WTC11 (cell line): ENCODE measurements around the gene SEZ6. TPM values are rescaled to one million over a fixed set of nuclear protein-coding genes. Genes with fewer than 3 reads are reported as not detected.
A peak's percentile ranks its signal among the peaks of the same experiment; 100 is the strongest.

ENCODE experiments used
- ATAC-seq: fragments of 200-7000 bp; cut with Tn5 transposase; 2 replicates; pipeline ENCODE4 v1.10.0; 2021; ENCODE audit warnings: mild to moderate bottlenecking, moderate library complexity
- CTCF ChIA-PET: fragments of 300-600 bp; sonication (Branson Sonifier 250); formaldehyde crosslinking; loops from one replicate; lab custom pipeline; 2021; ENCODE audit warnings: antibody characterized with exemption; lab: Charles Lee
- POLR2A ChIA-PET: fragments of 350-600 bp; sonication (Branson Sonifier 250); formaldehyde crosslinking; loops from one replicate; lab custom pipeline; 2021; ENCODE audit warnings: antibody characterized with exemption; lab: Charles Lee
- DNase-seq: peaks from one replicate; pipeline ENCODE4 v3.0.0; 2021; ENCODE audit warnings: low spot score
- H3K27ac Mint-ChIP-seq: 2 replicates; pipeline ENCODE4 v1.8.0; 2021; ENCODE audit warnings: mixed read lengths
- H3K27me3 Mint-ChIP-seq: 2 replicates; pipeline ENCODE4 v1.8.0; 2021; ENCODE audit warnings: low read depth, mild to moderate bottlenecking, moderate library complexity, mixed read lengths
- H3K36me3 Mint-ChIP-seq: 2 replicates; pipeline ENCODE4 v1.8.0; 2021; ENCODE audit warnings: mixed read lengths
- H3K4me1 Mint-ChIP-seq: 2 replicates; pipeline ENCODE4 v1.8.0; 2022; ENCODE audit warnings: mixed read lengths
- H3K4me3 Mint-ChIP-seq: 2 replicates; pipeline ENCODE4 v1.8.0; 2021; ENCODE audit warnings: mild to moderate bottlenecking, moderate library complexity, mixed read lengths
- H3K9me3 Mint-ChIP-seq: 2 replicates; pipeline ENCODE4 v1.8.0; 2021; ENCODE audit warnings: mixed read lengths
- ETV6 ChIP-seq: sonication (generic); formaldehyde crosslinking; IDR thresholded peaks from 2 replicates; pipeline ENCODE4 v1.8.1; 2022; ENCODE audit warnings: mild to moderate bottlenecking, missing genetic modification reagents
- GTF2I ChIP-seq: fragments of 250-450 bp; sonication (Bioruptor Pico); conservative IDR thresholded peaks from 2 replicates; pipeline ENCODE4 v1.4.0; 2021; ENCODE audit warnings: mild to moderate bottlenecking
- HMGA2 ChIP-seq: fragments of 250-450 bp; sonication (Bioruptor Pico); IDR thresholded peaks from 2 replicates; pipeline ENCODE4 v1.4.0; 2021; ENCODE audit warnings: mild to moderate bottlenecking, moderate library complexity
- JAZF1 ChIP-seq: fragments of 250-450 bp; sonication (Bioruptor Pico); IDR thresholded peaks from 2 replicates; pipeline ENCODE4 v1.9.0; 2021; ENCODE audit warnings: moderate library complexity, mild to moderate bottlenecking, inconsistent platforms
- JUN ChIP-seq: sonication (generic); formaldehyde crosslinking; IDR thresholded peaks from 2 replicates; pipeline ENCODE4 v1.8.0; 2023; ENCODE audit warnings: mild to moderate bottlenecking, missing genetic modification reagents
- KAT7 ChIP-seq: sonication (generic); formaldehyde crosslinking; IDR thresholded peaks from 2 replicates; pipeline ENCODE4 v1.8.1; 2023; ENCODE audit warnings: missing genetic modification reagents, mild to moderate bottlenecking, borderline replicate concordance
- NFE2L1 ChIP-seq: sonication (generic); formaldehyde crosslinking; IDR thresholded peaks from 2 replicates; pipeline ENCODE4 v1.8.1; 2023; ENCODE audit warnings: missing genetic modification reagents
- NR3C1 ChIP-seq: sonication (generic); formaldehyde crosslinking; conservative IDR thresholded peaks from 2 replicates; pipeline ENCODE4 v1.8.1; 2023; ENCODE audit warnings: low read depth, mild to moderate bottlenecking, missing genetic modification reagents
- OVOL2 ChIP-seq: fragments of 250-450 bp; sonication (Bioruptor Pico); IDR thresholded peaks from 2 replicates; pipeline ENCODE4 v1.9.0; 2021; ENCODE audit warnings: mild to moderate bottlenecking, borderline replicate concordance
- RORB ChIP-seq: fragments of 250-450 bp; sonication (Bioruptor Pico); IDR thresholded peaks from 2 replicates; pipeline ENCODE4 v1.9.0; 2021; ENCODE audit warnings: mild to moderate bottlenecking
- TCF7 ChIP-seq: sonication (generic); formaldehyde crosslinking; IDR thresholded peaks from 2 replicates; pipeline ENCODE4 v1.8.0; 2022; ENCODE audit warnings: mild to moderate bottlenecking, low read depth, missing genetic modification reagents, moderate library complexity
- TEAD1 ChIP-seq: sonication (generic); formaldehyde crosslinking; IDR thresholded peaks from 2 replicates; pipeline ENCODE4 v1.8.0; 2022; ENCODE audit warnings: mild to moderate bottlenecking, missing genetic modification reagents
- TP53 ChIP-seq: sonication (generic); formaldehyde crosslinking; IDR thresholded peaks from 2 replicates; pipeline ENCODE4 v1.8.1; 2023; ENCODE audit warnings: mild to moderate bottlenecking, missing genetic modification reagents
- ZNF263 ChIP-seq: sonication (generic); formaldehyde crosslinking; IDR thresholded peaks from 2 replicates; pipeline ENCODE4 v1.8.1; 2022; ENCODE audit warnings: low read depth, mild to moderate bottlenecking, moderate library complexity, missing genetic modification reagents
- ZNF317 ChIP-seq: sonication (generic); formaldehyde crosslinking; IDR thresholded peaks from 2 replicates; pipeline ENCODE4 v1.8.1; 2023; ENCODE audit warnings: low read depth, mild to moderate bottlenecking, moderate library complexity, missing genetic modification reagents, borderline replicate concordance
- ZNF671 ChIP-seq: fragments of 250-450 bp; sonication (Bioruptor Pico); IDR thresholded peaks from 2 replicates; pipeline ENCODE4 v1.8.0; 2021; ENCODE audit warnings: mild to moderate bottlenecking
- total RNA-seq: library from RNA; stranded (reverse); gene quantifications from 3 replicates; pipeline ENCODE4 v1.2.3, GENCODE V29; 2021
- TF ChIP-seq, protein P1 (sequence below): sonication (generic); formaldehyde crosslinking; IDR thresholded peaks from 2 replicates; pipeline ENCODE4 v1.8.1; 2022; ENCODE audit warnings: missing genetic modification reagents, borderline replicate concordance
- TF ChIP-seq, protein P2 (sequence below): sonication (generic); formaldehyde crosslinking; IDR thresholded peaks from 2 replicates; pipeline ENCODE4 v1.8.0; 2022; ENCODE audit warnings: mild to moderate bottlenecking, missing genetic modification reagents
- TF ChIP-seq, protein P3 (sequence below): sonication (generic); formaldehyde crosslinking; conservative IDR thresholded peaks from 2 replicates; pipeline ENCODE4 v1.8.1; 2023; ENCODE audit warnings: mild to moderate bottlenecking, low read depth, missing genetic modification reagents, moderate library complexity
- TF ChIP-seq, protein P4 (sequence below): fragments of 250-450 bp; sonication (Bioruptor Pico); IDR thresholded peaks from 2 replicates; pipeline ENCODE4 v1.9.0; 2021; ENCODE audit warnings: moderate library complexity, mild to moderate bottlenecking, inconsistent platforms, borderline replicate concordance
- TF ChIP-seq, protein P5 (sequence below): sonication (generic); formaldehyde crosslinking; IDR thresholded peaks from 2 replicates; pipeline ENCODE4 v1.8.1; 2023; ENCODE audit warnings: mild to moderate bottlenecking, missing genetic modification reagents
- TF ChIP-seq, protein P6 (sequence below): fragments of 250-450 bp; sonication (Bioruptor Pico); conservative IDR thresholded peaks from 2 replicates; pipeline ENCODE4 v1.9.0; 2021; ENCODE audit warnings: mild to moderate bottlenecking

The SEZ6 gene
- total RNA-seq, 1 experiment from 2014 or later: 3.0 TPM

DNA sequence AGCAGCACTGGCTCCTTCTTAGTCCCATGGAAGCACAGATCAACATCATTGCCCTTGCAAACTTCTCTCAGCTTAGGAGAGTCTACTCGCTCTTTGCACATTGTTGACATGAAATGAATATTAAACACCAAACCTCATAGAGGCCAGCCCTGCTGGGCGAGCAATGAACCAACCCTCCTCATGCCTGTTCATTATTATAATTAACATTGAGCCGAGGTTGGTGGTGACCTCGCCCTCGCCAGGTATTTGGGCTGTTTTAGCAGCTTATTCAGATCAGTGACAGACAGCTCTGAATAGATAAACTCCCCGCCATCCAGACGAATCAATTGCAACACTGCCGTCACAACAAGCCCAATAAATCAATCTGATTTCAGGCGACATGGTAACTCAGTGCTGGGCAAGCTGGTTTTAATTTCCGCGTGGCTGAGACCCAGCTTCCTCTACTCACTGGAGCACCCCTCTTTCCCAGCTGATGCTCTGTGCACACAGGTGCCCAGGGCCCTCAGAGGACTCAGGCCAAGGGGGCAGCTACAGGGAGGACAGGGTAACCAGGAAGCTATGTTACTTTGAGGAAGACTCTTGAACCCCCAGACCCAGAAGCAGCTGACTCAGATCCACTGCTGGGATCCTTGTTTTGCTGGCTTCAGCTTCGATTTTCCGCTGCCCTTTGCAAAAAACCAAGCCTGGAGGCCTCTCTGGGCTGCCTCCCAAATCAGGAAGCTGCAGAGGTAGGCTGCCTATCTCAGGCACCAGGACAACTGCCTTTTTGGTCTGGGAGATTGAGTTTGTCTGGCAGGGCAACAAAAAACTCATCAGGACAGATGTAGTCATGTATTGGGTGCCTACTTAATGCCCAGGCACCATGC, 10.7 kb upstream of the SEZ6 start:
- H3K9me3 Mint-ChIP-seq: no peaks in the 10 kb centered on the region
- POLR2A ChIA-PET: interaction anchor here (0.8 kb wide), 1 partner anchor 8 kb away, joined by 3 read pairs; no protein-coding TSS in a partner anchor
- no peak for TF ChIP-seq JUN
- TF ChIP-seq, protein P1, sequence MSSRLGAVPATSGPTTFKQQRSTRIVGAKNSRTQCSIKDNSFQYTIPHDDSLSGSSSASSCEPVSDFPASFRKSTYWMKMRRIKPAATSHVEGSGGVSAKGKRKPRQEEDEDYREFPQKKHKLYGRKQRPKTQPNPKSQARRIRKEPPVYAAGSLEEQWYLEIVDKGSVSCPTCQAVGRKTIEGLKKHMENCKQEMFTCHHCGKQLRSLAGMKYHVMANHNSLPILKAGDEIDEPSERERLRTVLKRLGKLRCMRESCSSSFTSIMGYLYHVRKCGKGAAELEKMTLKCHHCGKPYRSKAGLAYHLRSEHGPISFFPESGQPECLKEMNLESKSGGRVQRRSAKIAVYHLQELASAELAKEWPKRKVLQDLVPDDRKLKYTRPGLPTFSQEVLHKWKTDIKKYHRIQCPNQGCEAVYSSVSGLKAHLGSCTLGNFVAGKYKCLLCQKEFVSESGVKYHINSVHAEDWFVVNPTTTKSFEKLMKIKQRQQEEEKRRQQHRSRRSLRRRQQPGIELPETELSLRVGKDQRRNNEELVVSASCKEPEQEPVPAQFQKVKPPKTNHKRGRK (CRISPR knock-in tag): no peak
- TF ChIP-seq, protein P2, sequence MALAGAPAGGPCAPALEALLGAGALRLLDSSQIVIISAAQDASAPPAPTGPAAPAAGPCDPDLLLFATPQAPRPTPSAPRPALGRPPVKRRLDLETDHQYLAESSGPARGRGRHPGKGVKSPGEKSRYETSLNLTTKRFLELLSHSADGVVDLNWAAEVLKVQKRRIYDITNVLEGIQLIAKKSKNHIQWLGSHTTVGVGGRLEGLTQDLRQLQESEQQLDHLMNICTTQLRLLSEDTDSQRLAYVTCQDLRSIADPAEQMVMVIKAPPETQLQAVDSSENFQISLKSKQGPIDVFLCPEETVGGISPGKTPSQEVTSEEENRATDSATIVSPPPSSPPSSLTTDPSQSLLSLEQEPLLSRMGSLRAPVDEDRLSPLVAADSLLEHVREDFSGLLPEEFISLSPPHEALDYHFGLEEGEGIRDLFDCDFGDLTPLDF (CRISPR knock-in tag): no peak
- TF ChIP-seq, protein P3, sequence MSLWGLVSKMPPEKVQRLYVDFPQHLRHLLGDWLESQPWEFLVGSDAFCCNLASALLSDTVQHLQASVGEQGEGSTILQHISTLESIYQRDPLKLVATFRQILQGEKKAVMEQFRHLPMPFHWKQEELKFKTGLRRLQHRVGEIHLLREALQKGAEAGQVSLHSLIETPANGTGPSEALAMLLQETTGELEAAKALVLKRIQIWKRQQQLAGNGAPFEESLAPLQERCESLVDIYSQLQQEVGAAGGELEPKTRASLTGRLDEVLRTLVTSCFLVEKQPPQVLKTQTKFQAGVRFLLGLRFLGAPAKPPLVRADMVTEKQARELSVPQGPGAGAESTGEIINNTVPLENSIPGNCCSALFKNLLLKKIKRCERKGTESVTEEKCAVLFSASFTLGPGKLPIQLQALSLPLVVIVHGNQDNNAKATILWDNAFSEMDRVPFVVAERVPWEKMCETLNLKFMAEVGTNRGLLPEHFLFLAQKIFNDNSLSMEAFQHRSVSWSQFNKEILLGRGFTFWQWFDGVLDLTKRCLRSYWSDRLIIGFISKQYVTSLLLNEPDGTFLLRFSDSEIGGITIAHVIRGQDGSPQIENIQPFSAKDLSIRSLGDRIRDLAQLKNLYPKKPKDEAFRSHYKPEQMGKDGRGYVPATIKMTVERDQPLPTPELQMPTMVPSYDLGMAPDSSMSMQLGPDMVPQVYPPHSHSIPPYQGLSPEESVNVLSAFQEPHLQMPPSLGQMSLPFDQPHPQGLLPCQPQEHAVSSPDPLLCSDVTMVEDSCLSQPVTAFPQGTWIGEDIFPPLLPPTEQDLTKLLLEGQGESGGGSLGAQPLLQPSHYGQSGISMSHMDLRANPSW: no peak
- TF ChIP-seq TCF7 (CRISPR knock-in tag): no peak
- no peak for TF ChIP-seq TP53 (CRISPR knock-in tag)
- TF ChIP-seq ZNF671 (CRISPR knock-in tag): no peak
- TF ChIP-seq NFE2L1 (CRISPR knock-in tag): no peak
- no peak for TF ChIP-seq RORB (CRISPR knock-in tag)
- no peak for TF ChIP-seq ZNF317 (CRISPR knock-in tag)
- TF ChIP-seq, protein P4, sequence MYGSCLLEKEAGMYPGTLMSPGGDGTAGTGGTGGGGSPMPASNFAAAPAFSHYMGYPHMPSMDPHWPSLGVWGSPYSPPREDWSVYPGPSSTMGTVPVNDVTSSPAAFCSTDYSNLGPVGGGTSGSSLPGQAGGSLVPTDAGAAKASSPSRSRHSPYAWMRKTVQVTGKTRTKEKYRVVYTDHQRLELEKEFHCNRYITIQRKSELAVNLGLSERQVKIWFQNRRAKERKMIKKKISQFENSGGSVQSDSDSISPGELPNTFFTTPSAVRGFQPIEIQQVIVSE (CRISPR knock-in tag): no peak
- TF ChIP-seq KAT7 (CRISPR knock-in tag): no peak
- H3K36me3 Mint-ChIP-seq: no peaks in the 10 kb centered on the region
- H3K4me1 Mint-ChIP-seq: peaks cover 71% of the 10 kb centered on the region
- DNase-seq (no peak), ATAC-seq (no peak)
- CTCF ChIA-PET: interaction anchor here (0.7 to 3.5 kb wide), 15 partner anchors 11 to 129 kb away, joined by 3 to 12 read pairs (median 4); partner anchors contain the start of genes PIPOX and SEZ6
- H3K27ac Mint-ChIP-seq: peak overlapping the region; percentile 86
- H3K4me3 Mint-ChIP-seq: no peak overlapping the region
- peaks cover 11% of the 10 kb centered on the region for H3K27me3 Mint-ChIP-seq

DNA sequence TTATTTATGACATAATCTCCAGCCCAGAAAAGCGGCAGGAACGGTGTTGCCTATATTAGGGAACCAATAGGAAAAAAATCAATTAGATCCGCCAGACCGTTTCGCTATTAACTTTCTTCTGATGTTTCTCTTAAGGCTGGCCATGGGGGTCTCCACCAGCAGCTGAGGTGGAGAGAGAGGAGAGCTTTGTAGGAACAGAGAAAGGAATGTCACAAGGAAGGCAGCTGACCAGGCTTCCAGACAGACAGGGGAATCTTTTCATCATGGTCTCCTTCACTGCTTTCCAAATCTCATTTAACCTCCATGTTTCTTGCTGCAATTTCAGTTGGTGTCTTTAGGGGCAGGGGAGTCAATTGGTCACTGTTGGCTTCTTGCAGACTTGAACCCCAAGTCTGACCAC, 8.9 kb upstream of the SEZ6 start:
- no peaks in the 10 kb centered on the region; the same call in 1 of the 2 replicates for H3K27me3 Mint-ChIP-seq
- DNase-seq (no peak), ATAC-seq (no peak)
- ChIA-PET CTCF (interaction anchor here (1.0 to 2.0 kb wide), 6 partner anchors 13 to 109 kb away, joined by 3 to 11 read pairs (median 4); no protein-coding TSS in a partner anchor), POLR2A (no interaction called here)
- no peaks in the 10 kb centered on the region for H3K9me3 Mint-ChIP-seq
- peaks cover 72% of the 10 kb centered on the region for H3K4me1 Mint-ChIP-seq
- no peak overlapping the region for H3K4me3 Mint-ChIP-seq
- no peak overlapping the region for H3K27ac Mint-ChIP-seq
- H3K36me3 Mint-ChIP-seq: no peaks in the 10 kb centered on the region
- TF ChIP-seq, protein P5, sequence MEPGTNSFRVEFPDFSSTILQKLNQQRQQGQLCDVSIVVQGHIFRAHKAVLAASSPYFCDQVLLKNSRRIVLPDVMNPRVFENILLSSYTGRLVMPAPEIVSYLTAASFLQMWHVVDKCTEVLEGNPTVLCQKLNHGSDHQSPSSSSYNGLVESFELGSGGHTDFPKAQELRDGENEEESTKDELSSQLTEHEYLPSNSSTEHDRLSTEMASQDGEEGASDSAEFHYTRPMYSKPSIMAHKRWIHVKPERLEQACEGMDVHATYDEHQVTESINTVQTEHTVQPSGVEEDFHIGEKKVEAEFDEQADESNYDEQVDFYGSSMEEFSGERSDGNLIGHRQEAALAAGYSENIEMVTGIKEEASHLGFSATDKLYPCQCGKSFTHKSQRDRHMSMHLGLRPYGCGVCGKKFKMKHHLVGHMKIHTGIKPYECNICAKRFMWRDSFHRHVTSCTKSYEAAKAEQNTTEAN (CRISPR knock-in tag): no peak
- TF ChIP-seq, protein P2 (CRISPR knock-in tag): no peak
- TF ChIP-seq OVOL2 (no peak), ETV6 (no peak), NR3C1 (CRISPR knock-in tag) (no peak), ZNF671 (CRISPR knock-in tag) (no peak), GTF2I (CRISPR knock-in tag) (no peak), HMGA2 (CRISPR knock-in tag) (no peak), JAZF1 (CRISPR knock-in tag) (no peak), TEAD1 (CRISPR knock-in tag) (no peak), ZNF263 (CRISPR knock-in tag) (no peak)
- TF ChIP-seq, protein P6, sequence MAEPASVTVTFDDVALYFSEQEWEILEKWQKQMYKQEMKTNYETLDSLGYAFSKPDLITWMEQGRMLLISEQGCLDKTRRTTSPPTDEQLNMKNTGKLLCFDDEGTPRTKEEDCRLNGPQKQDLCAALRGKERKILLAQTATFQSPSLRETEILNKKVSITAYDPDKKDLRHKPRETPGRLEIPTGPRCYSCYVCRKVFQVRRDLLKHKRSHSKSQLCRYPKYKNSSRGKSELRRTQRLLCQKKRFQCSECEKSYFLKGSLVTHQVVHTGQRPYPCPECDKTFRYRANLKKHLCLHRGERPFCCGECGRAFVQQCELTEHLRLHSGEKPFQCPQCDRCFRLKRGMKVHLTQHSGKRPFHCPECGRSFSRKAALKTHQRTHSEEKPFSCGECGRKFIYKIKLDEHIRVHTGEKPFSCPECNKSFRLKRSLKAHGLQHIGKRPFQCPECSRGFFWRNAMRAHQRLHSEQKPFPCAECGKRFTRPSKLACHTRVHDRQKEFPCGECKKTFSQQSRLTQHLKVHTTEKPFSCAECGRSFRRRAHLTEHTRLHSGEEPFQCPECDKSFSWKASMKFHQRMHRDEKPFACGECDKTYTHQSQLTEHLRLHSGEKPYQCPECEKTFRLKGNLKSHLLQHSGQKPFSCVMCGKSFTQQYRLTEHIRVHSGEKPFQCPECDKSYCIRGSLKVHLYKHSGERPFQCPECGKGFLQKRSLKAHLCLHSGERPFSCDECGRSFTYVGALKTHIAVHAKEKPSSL (CRISPR knock-in tag): no peak
